Suprapubic skin (tissue), 4 donors: ENCODE results near the gene MGARP.

ENCODE experiments used
- POLR2A ChIP-seq, 2 donors: fragments of 450-650 bp; IDR thresholded peaks; one replicate each; pipeline ENCODE4 v1.6.1; 2017; ENCODE audit warnings: antibody characterized with exemption in 2 of 2, mild to moderate bottlenecking in 2 of 2, moderate library complexity in 2 of 2
- POLR2AphosphoS5 ChIP-seq, 3 donors: sonication (generic); formaldehyde crosslinking; IDR thresholded peaks; one replicate each; pipeline ENCODE4 v1.6.1; 2017; ENCODE audit warnings: antibody characterized with exemption in 3 of 3
- TF ChIP-seq, protein P1 (sequence below), 2 donors: fragments of 200-600 bp in 1 of 2; fragments of 450-650 bp in 1 of 2; sonication (generic) in 1 of 2; IDR thresholded peaks; one replicate each; pipeline ENCODE4 v1.5.1; 2016 to 2019; ENCODE audit warnings: antibody characterized with exemption in 2 of 2, mild to moderate bottlenecking in 1 of 2, moderate library complexity in 1 of 2

GRCh38 chr4:139278912-139279759 lies 889 bp downstream of the MGARP start:
- TF ChIP-seq, protein P1, sequence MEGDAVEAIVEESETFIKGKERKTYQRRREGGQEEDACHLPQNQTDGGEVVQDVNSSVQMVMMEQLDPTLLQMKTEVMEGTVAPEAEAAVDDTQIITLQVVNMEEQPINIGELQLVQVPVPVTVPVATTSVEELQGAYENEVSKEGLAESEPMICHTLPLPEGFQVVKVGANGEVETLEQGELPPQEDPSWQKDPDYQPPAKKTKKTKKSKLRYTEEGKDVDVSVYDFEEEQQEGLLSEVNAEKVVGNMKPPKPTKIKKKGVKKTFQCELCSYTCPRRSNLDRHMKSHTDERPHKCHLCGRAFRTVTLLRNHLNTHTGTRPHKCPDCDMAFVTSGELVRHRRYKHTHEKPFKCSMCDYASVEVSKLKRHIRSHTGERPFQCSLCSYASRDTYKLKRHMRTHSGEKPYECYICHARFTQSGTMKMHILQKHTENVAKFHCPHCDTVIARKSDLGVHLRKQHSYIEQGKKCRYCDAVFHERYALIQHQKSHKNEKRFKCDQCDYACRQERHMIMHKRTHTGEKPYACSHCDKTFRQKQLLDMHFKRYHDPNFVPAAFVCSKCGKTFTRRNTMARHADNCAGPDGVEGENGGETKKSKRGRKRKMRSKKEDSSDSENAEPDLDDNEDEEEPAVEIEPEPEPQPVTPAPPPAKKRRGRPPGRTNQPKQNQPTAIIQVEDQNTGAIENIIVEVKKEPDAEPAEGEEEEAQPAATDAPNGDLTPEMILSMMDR (IDR thresholded peaks at IDR 0.05) = no peak
- TF ChIP-seq POLR2A (IDR thresholded peaks at IDR 0.05) (no peak), POLR2AphosphoS5 (IDR thresholded peaks at IDR 0.05) (no peak)
